ENCODE measurements around the gene ISM2.
"Not testable (repeated sequence)": the region's sequence is repeated elsewhere in the genome, so short reads cannot be mapped to it uniquely, and the experiment has no call there.

The ISM2 gene

DNA sequence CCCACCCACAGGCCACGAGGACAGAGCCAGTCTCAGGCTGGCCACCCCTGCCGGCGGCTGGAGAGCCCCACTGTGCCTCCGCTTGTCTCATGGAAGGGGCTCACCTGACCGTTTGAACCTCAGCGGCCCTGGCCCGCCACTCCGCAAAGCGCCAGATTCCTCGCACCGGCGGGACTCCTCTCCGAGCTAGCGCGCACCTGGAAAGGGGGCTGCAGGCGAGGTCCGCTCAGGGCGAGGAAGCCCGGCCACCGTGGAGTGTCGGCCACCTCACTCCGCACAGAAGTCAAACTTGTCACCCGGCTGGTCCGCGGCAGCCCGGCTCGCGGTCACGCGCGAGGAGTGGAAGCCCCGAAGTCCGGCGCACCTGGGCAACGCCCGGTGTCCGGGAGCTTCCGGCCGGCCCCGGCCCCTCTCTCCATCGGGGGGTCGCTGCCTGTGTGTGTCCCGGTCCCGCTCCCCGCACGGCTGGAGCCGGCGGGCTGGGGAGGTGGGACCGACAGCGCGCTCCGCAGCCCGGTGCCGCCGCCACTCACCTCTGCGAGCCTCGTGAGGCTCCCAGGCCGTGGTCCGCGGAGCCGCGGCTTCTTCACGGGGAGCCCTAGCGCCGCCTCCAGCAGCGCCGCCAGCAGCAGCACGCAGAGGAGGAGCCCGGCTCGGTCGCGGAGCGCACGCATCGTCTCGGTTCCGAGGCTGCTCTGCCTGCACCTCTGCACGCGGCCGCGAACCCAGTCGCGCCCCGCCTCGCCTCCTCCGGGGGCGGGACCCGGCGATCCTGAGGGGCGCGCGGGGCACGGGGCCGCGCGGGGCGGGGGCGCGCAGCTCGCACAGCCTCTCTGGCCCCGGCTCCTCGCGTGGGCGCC, at the start of gene ISM2:
TSS of gene ISM2 (minus strand) at position 697 of the 860 bp plus-strand sequence. CDS start at position 674, 23 bp downstream.
- peak; percentile 5 for DNase-seq (ENCODE audit: low read depth)

DNA sequence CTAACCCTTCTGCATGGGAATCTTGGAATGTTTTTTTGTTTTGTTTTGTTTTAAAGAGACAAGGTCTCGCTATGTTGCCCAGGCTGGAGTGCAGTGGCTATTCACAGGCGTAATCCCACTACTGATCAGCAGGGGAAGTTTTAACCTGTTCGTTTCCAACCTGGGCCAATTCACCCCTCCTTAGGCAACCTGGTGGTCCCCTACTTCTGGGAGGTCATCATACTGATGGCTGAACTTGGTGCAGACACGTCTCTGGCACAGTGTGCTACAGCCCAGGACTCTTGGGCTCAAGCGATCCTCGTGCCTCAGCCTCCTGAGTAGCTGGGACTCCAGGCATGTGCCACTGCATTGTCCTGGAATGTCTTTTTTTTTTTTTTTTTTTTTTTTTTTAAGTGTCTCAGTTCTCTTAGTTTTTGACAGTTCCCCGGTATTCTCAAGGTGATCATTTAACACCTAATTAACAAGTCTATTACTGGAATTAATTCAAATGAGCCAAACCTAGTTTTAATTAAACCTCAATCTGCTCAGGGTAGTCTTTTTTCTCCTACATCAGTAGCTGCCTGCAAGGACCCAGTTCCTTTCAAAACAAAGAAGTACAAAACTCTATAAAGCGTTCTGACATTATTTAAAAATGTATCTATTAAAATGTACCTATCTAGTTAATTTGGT, 49.0 kb upstream of the ISM2 start:
- DNase-seq (ENCODE audit: low read depth) = no peak

DNA sequence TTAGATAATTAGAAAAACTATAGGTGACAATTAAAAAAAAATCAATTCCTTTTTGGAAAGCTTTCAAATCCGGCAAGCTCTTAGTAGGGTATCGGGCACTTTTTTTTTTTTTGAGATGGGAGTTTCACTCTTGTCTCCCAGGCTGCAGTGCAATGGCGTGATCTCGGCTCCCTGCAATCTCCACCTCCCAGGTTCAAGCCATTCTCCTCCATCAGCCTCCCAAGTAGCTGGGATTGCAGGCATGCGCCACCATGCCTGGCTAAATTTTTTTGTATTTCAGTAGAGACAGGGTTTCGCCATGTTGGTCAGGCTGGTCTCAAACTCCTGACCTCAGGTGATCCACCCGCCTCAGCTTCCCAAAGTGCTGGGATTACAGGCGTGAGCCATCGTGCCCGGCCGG, 46.6 kb upstream of the ISM2 start:
- DNase-seq (ENCODE audit: low read depth) = not testable (repeated sequence)

DNA sequence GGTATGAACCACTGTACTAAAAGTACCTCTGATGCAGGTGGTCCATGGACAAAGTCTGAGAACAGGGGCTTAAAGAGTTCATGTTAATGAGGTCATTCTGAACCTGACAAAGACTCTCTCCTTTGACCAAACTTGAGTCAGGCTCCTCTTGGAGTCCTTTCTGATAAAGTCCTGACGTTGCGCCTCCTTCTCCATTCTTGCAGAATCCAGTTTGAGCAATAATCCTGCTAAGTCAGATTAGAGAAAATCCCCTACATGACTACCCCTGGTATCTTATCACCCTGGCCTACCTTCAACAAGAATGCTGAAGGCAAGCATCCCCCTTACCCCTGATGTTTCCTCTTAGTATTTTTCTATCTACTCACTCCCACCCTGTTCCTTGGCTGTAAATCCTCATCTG, 46.0 kb upstream of the ISM2 start:
- no peak for DNase-seq (ENCODE audit: low read depth)

DNA sequence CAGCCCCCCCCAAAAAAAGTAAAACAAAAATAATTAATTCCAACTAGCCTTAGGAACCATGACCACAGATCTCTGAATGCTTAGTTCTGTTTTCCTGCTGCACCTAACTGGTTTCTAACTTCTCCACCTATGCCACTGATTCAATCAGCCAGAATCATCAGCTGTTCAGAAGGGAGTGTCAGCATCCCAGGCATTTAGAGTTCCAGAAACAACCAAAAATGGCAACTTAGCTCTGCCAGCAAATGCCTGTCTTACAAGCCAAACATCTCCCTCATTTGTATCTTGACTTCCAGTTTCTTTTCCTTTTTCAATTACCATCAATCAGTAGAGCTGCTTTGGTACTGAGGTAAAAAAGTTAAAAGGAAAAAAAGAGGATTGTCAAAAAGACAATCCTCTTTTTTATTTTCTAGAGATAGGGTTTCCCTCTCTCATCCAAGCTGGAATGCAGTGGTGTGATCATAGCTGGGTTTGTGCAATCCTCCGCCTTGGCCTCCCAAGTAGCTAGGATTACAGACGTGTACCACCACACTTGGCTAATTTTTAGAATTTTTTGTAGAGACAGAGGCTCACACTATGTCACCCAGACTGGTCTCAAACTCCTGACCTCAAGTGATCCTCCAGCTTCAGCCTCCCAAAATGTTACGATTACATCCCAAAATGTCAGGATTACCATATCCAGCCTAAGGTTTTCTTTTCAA, 45.2 kb upstream of the ISM2 start:
- DNase-seq (ENCODE audit: low read depth) = no peak

DNA sequence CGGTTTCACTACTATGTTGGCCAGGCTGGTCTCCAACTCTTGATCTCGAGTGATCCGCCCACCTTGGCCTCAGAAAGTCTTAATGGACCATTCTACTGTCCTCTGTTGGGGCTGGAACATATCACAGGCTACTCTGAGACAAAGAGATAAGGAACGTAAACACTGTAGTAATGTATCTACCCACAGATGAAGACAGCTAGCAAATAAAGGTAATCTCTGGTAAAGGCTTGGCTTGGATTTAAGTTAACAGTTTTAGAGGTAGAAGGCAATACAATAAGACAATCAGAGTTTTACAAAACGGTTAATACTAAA, 44.6 kb upstream of the ISM2 start:
- DNase-seq (ENCODE audit: low read depth) = no peak

DNA sequence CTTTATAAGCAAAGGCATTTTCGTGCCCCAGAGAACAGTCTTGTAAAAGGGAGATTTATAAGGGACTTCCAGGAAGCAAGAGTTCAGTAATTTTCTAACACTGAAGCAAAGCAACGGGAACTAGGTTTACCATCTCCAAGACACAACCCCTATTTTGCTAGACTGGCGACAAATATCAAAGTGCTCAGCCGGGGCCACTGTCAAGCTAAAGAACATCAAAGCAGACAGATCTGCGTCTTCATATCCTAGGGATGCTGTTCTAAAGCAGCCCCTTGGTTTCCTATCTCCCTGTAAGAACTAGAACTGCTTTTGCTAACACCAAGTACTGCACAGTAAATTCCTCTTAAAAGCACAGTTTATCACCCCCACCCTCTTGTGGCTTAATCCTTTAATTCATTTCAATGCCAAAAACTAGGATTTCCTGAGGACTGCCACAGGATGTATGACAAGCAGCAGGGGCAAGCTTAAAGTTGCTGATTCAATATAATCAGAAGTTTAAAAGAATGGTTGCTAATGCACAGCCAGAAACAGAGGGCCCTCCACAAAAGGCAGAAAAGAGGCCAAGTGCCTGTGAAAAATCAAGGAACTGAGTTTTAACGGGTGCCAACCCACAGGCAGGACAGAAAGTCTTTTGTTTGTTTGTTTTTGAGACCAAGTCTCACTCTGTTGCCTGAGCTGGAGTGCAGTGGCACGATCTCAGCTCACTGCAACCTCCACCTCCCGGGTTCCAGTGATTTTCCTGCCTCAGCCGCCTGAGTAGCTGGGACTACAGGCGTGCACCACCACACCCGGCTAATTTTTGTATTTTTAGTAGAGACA, 44.0 kb upstream of the ISM2 start:
- DNase-seq (ENCODE audit: low read depth) = no peak

DNA sequence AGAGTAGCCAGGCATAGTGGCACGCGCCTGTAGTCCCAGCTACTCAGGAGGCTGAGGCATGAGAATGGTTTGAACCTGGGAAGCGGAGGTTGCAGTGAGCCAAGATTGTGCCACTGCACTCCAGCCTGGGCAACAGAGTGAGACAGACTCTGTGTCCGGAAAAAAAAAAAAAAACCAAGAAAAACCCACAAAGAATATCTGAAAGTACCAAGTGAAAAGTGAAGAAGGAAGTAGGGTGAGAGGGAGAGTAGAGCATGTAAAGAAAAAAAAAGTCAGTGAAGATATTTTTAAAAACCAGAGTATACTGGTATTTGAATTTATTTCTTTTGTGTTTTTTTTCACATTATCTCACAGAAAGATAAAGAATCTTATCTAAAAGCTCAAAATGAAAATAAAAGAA, 43.3 kb upstream of the ISM2 start:
- no peak for DNase-seq (ENCODE audit: low read depth)

DNA sequence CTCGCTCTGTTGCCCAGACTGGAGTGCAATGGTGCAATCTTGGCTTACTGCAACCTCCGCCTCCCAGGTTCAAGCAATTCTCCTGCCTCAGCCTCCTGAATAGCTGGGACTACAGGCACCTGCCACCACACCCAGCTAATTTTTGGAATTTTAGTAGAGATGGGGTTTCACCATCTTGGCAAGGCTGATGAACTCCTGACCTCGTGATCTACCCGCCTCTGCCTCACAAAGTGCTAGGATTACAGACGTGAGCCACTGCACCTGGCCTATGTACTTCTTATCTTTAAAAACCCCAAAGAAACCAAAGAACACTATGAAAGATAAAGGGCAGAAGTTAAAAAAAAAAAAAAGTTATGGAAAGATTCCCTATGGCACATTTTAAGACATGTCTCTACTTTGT, 38.3 kb upstream of the ISM2 start:
- not testable (repeated sequence) for DNase-seq (ENCODE audit: low read depth)

DNA sequence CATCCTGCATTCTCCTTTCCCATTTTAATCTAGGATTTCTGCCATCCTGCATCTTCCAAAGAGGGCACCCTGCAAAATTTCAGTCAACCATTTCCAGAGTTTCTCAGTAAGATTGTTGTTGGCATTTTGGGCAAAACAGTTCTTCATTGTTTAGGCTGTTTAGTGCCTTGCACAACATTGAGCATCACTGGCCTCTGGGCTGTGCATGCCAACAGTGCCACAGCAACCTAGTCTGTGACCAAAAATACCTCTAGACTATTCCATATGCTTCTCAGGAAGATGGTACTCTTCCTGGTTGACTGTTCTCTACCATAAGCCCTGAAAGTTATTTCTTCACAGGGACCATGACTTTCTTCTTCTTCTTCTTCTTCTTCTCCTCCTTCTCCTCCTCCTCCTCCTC, 32.5 kb upstream of the ISM2 start:
- no peak for DNase-seq (ENCODE audit: low read depth)

DNA sequence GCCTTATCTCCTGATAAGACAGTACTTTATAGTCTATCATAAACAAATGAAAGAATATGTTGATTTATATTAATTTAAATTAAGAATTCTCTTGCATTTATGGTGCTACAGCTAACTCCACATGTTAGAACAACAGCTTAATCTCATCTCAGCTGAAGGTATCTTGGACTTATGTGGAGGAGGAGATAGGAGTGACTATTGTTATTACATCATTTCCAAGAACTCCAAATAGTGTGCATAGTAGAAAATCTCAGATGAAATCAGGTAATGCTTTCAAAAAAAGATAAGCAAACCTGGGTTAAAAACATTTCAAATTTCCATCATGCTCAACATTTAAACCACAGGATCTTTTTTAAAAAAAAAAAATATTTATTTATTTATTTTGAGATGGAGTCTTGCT, 31.3 kb upstream of the ISM2 start:
- no peak for DNase-seq (ENCODE audit: low read depth)

DNA sequence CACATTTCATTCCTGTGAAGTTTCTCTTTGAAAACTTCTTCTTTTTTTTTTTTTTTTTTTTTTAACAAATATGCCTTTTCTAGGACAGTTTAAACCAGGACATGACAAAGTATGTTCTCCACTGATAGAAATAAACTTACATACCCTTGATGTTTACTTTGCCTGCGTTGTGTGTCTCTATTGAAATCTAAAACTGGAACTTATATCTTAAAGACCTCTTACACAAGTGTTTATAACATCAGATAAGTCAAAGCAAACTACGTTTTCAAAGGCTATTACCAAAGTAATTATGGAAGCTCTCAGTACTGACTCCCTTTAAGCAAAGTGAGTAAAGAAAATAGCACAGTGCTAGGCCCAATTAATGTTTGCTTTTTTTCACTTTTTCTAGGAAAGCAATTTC, 30.6 kb upstream of the ISM2 start:
- no peak for DNase-seq (ENCODE audit: low read depth)

DNA sequence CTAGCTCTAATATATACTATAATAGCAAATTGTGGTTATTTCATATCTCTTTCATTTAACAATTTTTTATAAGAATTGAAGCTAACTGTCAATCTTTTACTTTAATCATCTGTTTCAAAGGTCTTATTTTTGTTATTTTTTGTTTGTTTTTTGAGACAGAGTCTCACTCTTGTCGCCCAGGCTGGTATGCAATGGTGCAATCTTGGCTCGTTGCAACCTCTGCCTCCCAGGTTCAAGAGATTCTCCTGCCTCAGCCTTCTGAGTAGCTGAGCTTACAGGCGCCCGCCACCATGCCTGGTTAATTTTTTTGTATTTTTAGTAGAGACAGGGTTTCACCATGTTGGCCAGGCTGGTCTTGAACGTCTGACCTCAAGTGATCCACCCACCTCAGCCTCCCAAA, 30.1 kb upstream of the ISM2 start:
- DNase-seq (ENCODE audit: low read depth) = not testable (repeated sequence)

DNA sequence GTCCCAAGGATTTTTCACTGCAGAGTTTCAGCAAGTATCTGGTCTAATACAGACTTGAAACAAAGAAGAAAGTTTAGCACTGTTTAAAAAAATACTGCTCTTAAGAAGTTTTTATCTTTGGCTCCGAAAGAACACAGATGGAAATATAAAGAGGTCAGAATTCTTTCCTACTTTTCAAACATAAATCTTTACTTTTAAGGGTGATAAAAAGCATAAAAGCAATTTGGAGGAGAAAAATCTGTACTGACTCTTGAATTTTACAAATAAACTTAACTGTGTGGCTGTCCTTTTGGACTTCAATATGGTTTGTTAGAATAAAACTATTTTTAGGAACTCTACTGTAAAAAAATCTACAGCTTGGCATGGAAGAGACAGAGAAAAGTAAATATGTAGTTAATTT, 27.6 kb upstream of the ISM2 start:
- DNase-seq (ENCODE audit: low read depth) = no peak

DNA sequence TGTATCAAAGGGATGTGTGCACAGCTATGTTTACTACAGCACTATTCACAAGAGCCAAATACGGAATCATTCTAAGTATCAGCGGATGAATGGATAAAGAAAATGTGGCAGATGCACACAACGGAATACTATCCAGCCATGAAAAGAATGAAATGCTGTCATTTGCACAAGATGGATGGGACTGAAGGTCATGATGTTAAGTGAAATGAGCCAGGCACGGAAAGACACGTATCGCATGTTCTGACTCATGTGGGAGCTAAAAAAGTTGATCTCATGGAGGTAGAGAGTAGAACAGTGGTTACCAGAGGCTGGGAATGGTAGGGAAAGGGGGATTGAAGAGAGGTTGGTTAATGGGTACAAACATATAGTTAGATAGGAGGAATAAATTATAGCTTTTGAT, 25.9 kb upstream of the ISM2 start:
- no peak for DNase-seq (ENCODE audit: low read depth)

DNA sequence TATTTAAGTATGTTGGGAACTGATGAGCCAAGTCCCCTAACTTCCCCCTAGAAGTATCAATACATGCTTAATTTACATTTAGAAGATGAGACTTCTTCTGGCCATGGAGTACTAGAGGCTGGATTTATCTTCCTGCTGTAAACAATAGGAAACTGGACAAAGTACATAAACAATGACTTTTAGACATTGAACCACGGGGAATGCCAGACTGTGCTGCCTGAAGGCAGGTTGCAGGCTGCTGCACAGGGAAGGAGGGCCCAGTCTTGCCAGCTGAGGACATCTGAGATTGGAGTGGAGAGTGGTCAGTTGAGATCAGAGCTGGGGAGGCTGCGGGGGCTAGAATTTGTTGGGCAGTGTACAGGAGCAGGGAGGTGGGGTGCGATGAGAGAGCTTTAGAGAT, 24.5 kb upstream of the ISM2 start:
- no peak for DNase-seq (ENCODE audit: low read depth)

DNA sequence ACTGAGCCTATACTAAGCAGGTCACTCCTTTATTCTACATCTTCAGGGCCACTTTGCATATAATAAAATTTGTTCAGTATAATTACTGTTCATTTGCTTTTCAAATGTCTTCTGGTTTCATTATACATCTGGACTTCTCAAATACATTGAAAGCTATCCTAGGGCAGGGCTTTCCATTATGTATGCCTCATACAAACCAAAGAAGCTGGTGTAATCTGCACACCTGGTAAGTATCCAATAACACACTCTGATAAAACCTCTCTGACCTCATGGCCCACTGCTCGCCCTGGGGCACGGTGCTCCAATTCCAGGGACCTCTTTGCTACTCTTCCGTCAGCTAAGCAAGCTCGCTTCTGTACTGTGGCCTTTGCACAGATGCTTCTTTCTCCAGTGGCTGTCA, 21.9 kb upstream of the ISM2 start:
- no peak for DNase-seq (ENCODE audit: low read depth)

DNA sequence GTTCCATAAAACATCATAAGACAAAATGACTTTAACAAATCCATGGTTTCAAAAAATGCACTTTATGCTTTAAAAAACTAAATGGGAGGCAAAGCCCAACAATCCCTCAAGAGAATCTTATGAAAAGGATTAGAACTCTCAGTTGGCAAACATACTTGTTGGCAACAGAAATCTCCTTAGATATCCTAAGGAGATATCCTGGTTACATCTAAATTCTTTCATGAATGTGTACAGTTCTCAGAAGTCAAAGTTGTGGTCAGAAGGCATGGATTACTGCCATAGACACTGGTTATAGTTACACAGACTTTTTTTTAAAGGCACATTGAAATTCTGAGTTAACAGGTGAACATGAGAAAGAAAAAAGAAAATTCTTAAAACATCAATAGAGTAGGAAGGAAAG, 17.5 kb upstream of the ISM2 start:
- DNase-seq (ENCODE audit: low read depth) = no peak

DNA sequence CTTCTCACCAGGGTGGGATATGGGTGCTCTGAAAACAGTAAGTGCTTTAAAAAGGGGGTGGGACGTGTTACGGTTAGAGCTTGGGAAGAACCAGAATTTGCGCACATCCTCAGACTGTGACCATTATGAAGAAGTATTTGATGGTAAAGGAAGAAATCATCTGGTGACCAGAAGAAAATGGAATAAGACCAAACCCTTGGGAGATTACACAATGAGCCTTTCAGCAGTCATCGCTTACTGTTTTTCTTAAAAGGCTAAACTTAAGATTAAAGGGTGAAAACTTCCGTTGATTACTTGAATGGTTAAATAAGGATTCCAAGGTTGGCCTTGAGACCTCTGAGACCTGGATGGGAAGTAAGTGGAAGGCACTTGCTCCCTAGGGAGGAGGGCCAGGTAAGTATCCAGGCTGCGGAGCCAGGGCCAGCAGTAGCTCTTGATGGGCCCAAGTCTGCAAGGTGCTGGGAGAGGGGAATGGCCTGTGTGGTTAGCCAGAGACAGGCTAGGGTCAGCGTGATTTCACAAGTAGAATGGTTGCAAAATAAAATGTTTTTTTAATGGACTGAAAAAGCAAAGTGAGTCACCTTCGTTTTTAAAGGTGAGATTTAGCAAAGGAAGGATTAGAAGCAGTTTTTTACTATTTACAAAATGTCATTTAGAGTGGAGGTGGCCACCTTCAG, 13.0 kb upstream of the ISM2 start:
- no peak for DNase-seq (ENCODE audit: low read depth)

DNA sequence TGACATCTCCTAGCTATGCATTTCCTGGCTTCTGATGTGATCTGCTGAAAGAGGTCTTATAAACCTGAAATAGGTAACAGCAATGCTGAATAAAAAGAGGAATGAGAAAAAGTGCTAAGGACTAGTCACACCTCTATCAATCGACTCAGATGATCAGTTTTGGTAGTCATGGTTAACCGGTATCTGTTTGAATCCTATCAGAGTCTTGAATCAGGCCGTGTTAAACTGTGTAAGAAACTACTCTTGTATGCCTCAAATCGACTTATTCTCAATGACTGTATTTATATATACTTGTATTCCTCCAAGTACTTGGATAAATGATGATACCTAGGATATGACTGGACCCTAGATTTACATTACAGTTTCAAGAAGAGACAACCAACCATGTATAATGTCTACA, 10.8 kb upstream of the ISM2 start:
- no peak for DNase-seq (ENCODE audit: low read depth)

DNA sequence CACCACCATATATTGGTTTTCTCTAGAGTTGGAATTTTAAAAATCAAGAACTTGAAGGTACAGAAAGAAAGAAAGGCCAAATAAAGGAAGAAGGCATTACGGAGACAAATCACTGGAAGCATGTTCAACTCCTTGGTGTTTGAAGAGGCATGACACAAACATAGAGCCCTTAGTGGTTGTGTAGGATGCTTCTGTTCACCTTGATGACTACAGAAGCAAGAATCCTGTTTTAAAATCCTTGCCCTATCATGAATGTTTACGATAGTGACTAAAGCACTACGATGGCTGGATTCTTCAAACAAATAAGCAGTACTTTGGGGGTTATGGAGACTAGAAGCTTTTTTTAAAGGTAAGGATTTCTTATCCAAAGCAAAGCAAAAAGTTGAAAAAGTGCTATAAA, 10.3 kb upstream of the ISM2 start:
- no peak for DNase-seq (ENCODE audit: low read depth)

DNA sequence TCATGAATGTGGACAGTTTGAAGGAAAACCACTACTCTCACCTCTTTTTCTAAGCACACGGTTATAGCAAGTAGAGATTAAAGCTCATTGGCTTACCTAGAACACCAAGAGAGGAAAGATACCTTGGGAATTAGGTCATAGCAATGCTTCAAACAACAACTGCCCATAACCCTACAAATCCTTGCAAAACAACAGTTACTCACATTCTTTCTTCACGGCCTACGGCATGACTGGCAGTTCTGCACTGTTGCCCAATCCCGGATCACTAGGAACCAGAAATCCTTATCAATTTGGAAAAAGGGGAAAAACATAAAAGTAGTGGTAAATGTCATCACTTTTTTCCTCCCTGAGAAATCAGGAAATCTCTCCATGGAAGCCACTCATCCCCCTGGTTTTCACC, 9.6 kb upstream of the ISM2 start:
- DNase-seq (ENCODE audit: low read depth) = no peak
